ENCODE measurements around the gene MSH5. TPM values are rescaled to one million over a fixed set of nuclear protein-coding genes. Genes with fewer than 3 reads are reported as not detected.

Gene MSH5
- total RNA-seq, 2 experiments from 2014 or later, result 75.6 to 109 TPM

- CTCF ChIA-PET, result interaction anchor here (0.7 to 4.9 kb wide), 6 partner anchors 9 to 86 kb away, joined by 3 to 60 read pairs (median 3); partner anchors contain the start of genes CLIC1 and MSH5
- H3K27ac Mint-ChIP-seq, result peak overlapping the region; percentile 58
- DNase-seq (no peak), ATAC-seq (no peak)
- H3K9me3 Mint-ChIP-seq (ENCODE audit: low read depth), result no peaks in the 10 kb centered on the region
- H3K4me1 Mint-ChIP-seq, result peaks cover 60% of the 10 kb centered on the region
- H3K4me3 Mint-ChIP-seq, result no peak overlapping the region
- peaks cover 22% of the 10 kb centered on the region for H3K36me3 Mint-ChIP-seq
- H3K27me3 Mint-ChIP-seq, result no peaks in the 10 kb centered on the region
Observed at GRCh38 chr6:31727034-31727716, 12.6 kb upstream of the MSH5 start.

GRCh38 chr6:31727717-31728671 is 11.8 kb upstream of the MSH5 start:
- Mint-ChIP-seq H3K36me3 (peaks cover 27% of the 10 kb centered on the region), H3K27ac (peak overlapping the region; percentile 58), H3K4me3 (peak overlapping the region; percentile 39), H3K4me1 (peaks cover 60% of the 10 kb centered on the region), H3K27me3 (no peaks in the 10 kb centered on the region), H3K9me3 (ENCODE audit: low read depth) (no peaks in the 10 kb centered on the region)
- ATAC-seq (no peak), DNase-seq (no peak)
- CTCF ChIA-PET, result interaction anchor here (0.6 to 4.9 kb wide), 10 partner anchors 10 to 90 kb away, joined by 3 to 60 read pairs (median 3); partner anchors contain the start of genes CLIC1 and MSH5

GRCh38 chr6:31728767-31729514 is 10.9 kb upstream of the MSH5 start, which contains the start of gene DDAH2:
Gene DDAH2, minus strand, starts transcription at chr6:31729299. Its CDS starts 138 bp downstream, at chr6:31729161.
- Mint-ChIP-seq H3K4me3 (peak within 1 kb of the TSS; percentile 86), H3K27me3 (no peaks in the 10 kb centered on the region), H3K36me3 (peaks cover 36% of the 10 kb centered on the region), H3K9me3 (ENCODE audit: low read depth) (no peaks in the 10 kb centered on the region), H3K4me1 (peaks cover 63% of the 10 kb centered on the region), H3K27ac (peak within 1 kb of the TSS; percentile 80)
- ATAC-seq, result peak; percentile 10
- DNase-seq, result no peak
- CTCF ChIA-PET, result interaction anchor here (0.6 to 5.3 kb wide), 17 partner anchors 10 to 102 kb away, joined by 3 to 60 read pairs (median 6); partner anchors contain the start of genes C6orf47, CLIC1, HSPA1B and LSM2

GRCh38 chr6:31729515-31729978 is 10.3 kb upstream of the MSH5 start:
- H3K9me3 Mint-ChIP-seq (ENCODE audit: low read depth), result no peaks in the 10 kb centered on the region
- H3K27ac Mint-ChIP-seq, result peak overlapping the region; percentile 80

GRCh38 chr6:31729979-31730630 is 9.7 kb upstream of the MSH5 start:
- Mint-ChIP-seq H3K27me3 (no peaks in the 10 kb centered on the region), H3K36me3 (peaks cover 47% of the 10 kb centered on the region), H3K27ac (peak overlapping the region; percentile 80), H3K9me3 (ENCODE audit: low read depth) (no peaks in the 10 kb centered on the region), H3K4me1 (peaks cover 66% of the 10 kb centered on the region), H3K4me3 (peak overlapping the region; percentile 86)
- CTCF ChIA-PET, result interaction anchor here (0.6 to 5.3 kb wide), 20 partner anchors 9 to 189 kb away, joined by 3 to 60 read pairs (median 5); partner anchors contain the start of genes ABHD16A, C6orf47, CLIC1 and DDX39B
- DNase-seq, result peak; percentile 80
- peak; percentile 62 for ATAC-seq

More at GRCh38 chr6:31729515-31729978, 10.3 kb upstream of the MSH5 start:
- H3K27me3 Mint-ChIP-seq, result no peaks in the 10 kb centered on the region
- peaks cover 42% of the 10 kb centered on the region for H3K36me3 Mint-ChIP-seq
- H3K4me3 Mint-ChIP-seq, result peak overlapping the region; percentile 86
- ATAC-seq (peak; percentile 72), DNase-seq (peak; percentile 87)
- H3K4me1 Mint-ChIP-seq, result peaks cover 65% of the 10 kb centered on the region
- CTCF ChIA-PET, result interaction anchor here (0.6 to 5.3 kb wide), 17 partner anchors 10 to 188 kb away, joined by 3 to 60 read pairs (median 6); partner anchors contain the start of genes C6orf47, CLIC1, DDX39B and HSPA1B

- Mint-ChIP-seq H3K4me1 (peaks cover 64% of the 10 kb centered on the region), H3K27ac (peak overlapping the region; percentile 80), H3K27me3 (no peaks in the 10 kb centered on the region), H3K36me3 (peaks cover 50% of the 10 kb centered on the region), H3K4me3 (peak overlapping the region; percentile 86), H3K9me3 (ENCODE audit: low read depth) (no peaks in the 10 kb centered on the region)
- ATAC-seq (no peak), DNase-seq (no peak)
- CTCF ChIA-PET, result interaction anchor here (0.9 to 5.3 kb wide), 13 partner anchors 9 to 101 kb away, joined by 3 to 60 read pairs (median 6); partner anchors contain the start of genes ABHD16A, C6orf47, CLIC1 and GPANK1
Observed at GRCh38 chr6:31730631-31731086, 9.1 kb upstream of the MSH5 start.

GRCh38 chr6:31732029-31732428 is 7.8 kb upstream of the MSH5 start:
- no peak for ATAC-seq
- Mint-ChIP-seq H3K9me3 (ENCODE audit: low read depth) (no peaks in the 10 kb centered on the region), H3K36me3 (peaks cover 50% of the 10 kb centered on the region), H3K27ac (peak overlapping the region; percentile 43), H3K4me3 (no peak overlapping the region), H3K27me3 (no peaks in the 10 kb centered on the region), H3K4me1 (peaks cover 56% of the 10 kb centered on the region)
- CTCF ChIA-PET, result interaction anchor here (0.9 to 5.3 kb wide), 4 partner anchors 38 to 185 kb away, joined by 3 to 51 read pairs (median 6); partner anchors contain the start of gene ATP6V1G2
- DNase-seq, result no peak

GRCh38 chr6:31733734-31734133 is 6.1 kb upstream of the MSH5 start:
- peak overlapping the region; percentile 91 for H3K4me3 Mint-ChIP-seq
- no peak for ATAC-seq
- peaks cover 47% of the 10 kb centered on the region for H3K36me3 Mint-ChIP-seq
- no peak for DNase-seq
- H3K27ac Mint-ChIP-seq, result peak overlapping the region; percentile 96
- H3K9me3 Mint-ChIP-seq (ENCODE audit: low read depth), result no peaks in the 10 kb centered on the region
- peaks cover 64% of the 10 kb centered on the region for H3K4me1 Mint-ChIP-seq
- no peaks in the 10 kb centered on the region for H3K27me3 Mint-ChIP-seq
- CTCF ChIA-PET, result interaction anchor here (2.0 to 5.3 kb wide), 2 partner anchors 36 to 98 kb away, joined by 8 to 51 read pairs; no protein-coding TSS in a partner anchor

GRCh38 chr6:31734247-31734820 is 5.5 kb upstream of the MSH5 start:
- DNase-seq (no peak), ATAC-seq (no peak)
- CTCF ChIA-PET, result interaction anchor here (1.0 to 4.5 kb wide), 5 partner anchors 11 to 130 kb away, joined by 3 to 40 read pairs (median 3); partner anchors contain the start of gene MPIG6B
- no peaks in the 10 kb centered on the region for H3K9me3 Mint-ChIP-seq (ENCODE audit: low read depth)
- H3K27ac Mint-ChIP-seq, result peak overlapping the region; percentile 96
- no peaks in the 10 kb centered on the region for H3K27me3 Mint-ChIP-seq
- H3K4me1 Mint-ChIP-seq, result peaks cover 65% of the 10 kb centered on the region
- peak overlapping the region; percentile 91 for H3K4me3 Mint-ChIP-seq
- peaks cover 47% of the 10 kb centered on the region for H3K36me3 Mint-ChIP-seq

GRCh38 chr6:31734821-31735406 is 4.9 kb upstream of the MSH5 start:
- peak; percentile 40 for ATAC-seq
- DNase-seq, result peak; percentile 85
- CTCF ChIA-PET, result interaction anchor here (0.7 to 4.5 kb wide), 10 partner anchors 12 to 129 kb away, joined by 3 to 40 read pairs (median 3); partner anchors contain the start of genes LY6G5C, MPIG6B and VARS1
- H3K27ac Mint-ChIP-seq, result peak overlapping the region; percentile 96
- H3K9me3 Mint-ChIP-seq (ENCODE audit: low read depth), result no peaks in the 10 kb centered on the region
- H3K4me3 Mint-ChIP-seq, result peak overlapping the region; percentile 91
- H3K4me1 Mint-ChIP-seq, result peaks cover 67% of the 10 kb centered on the region
- H3K27me3 Mint-ChIP-seq, result no peaks in the 10 kb centered on the region
- H3K36me3 Mint-ChIP-seq, result peaks cover 47% of the 10 kb centered on the region

All from activated CD8-positive, alpha-beta memory T cell treated with anti-CD3 and anti-CD28 coated beads, Interleukin-2, amount 10 ng/mL, durations not matched to agents 7 days and 5 days (primary cell).